OCI-LY7 (cell line): ENCODE results near the gene EGR2. TPM values are rescaled to one million over a fixed set of nuclear protein-coding genes. Genes with fewer than 3 reads are reported as not detected.

Experiments used
- BruUV-seq: library from RNA; stranded (reverse); fragments of 400-500 nt; replicated peaks from 2 replicates; lab custom pipeline; 2021; lab: Mats Ljungman, UMichigan
- CTCF ChIA-PET: fragments of 300-600 bp; sonication (Branson Sonifier 250); formaldehyde crosslinking; loops from one replicate; lab custom pipeline; 2022; ENCODE audit warnings: antibody characterized with exemption; ENCODE audit not compliant: unreplicated experiment; lab: Charles Lee
- POLR2A ChIA-PET: fragments of 300-600 bp; sonication (Branson Sonifier 250); formaldehyde crosslinking; loops from one replicate; lab custom pipeline; 2022; ENCODE audit warnings: antibody characterized with exemption; lab: Charles Lee
- DNase-seq: peaks from one replicate; pipeline ENCODE4 v3.0.0-alpha.2; 2015; ENCODE audit warnings: low spot score
- H2AFZ ChIP-seq: fragments of 200-600 bp; sonication (generic), shearing (Covaris generic); 2 replicates; pipeline ENCODE4 v1.6.1; 2014; ENCODE audit warnings: mild to moderate bottlenecking, antibody characterized with exemption, low read length, moderate library complexity
- H3K27ac ChIP-seq: fragments of 200-600 bp; sonication (generic); 2 replicates; pipeline ENCODE4 v1.5.1; 2014; ENCODE audit warnings: mixed run types, low read depth, mild to moderate bottlenecking, moderate library complexity, low read length, inconsistent platforms; ENCODE audit not compliant: poor library complexity, severe bottlenecking
- H3K36me3 ChIP-seq: fragments of 200-600 bp; sonication (generic); 2 replicates; pipeline ENCODE4 v1.6.1; 2014; ENCODE audit warnings: mild to moderate bottlenecking, antibody characterized with exemption, low read length, moderate library complexity, mixed read lengths; ENCODE audit not compliant: insufficient read depth
- H3K4me1 ChIP-seq: fragments of 200-600 bp; sonication (generic); 2 replicates; pipeline ENCODE4 v1.5.1; 2014; ENCODE audit warnings: mild to moderate bottlenecking, low read length; ENCODE audit not compliant: insufficient read depth, poor library complexity, severe bottlenecking
- H3K4me2 ChIP-seq: fragments of 200-600 bp; sonication (generic); 2 replicates; pipeline ENCODE4 v1.6.1; 2014; ENCODE audit warnings: mild to moderate bottlenecking, low read length
- H3K4me3 ChIP-seq: fragments of 200-600 bp; sonication (generic); 2 replicates; pipeline ENCODE4 v1.5.1; 2014; ENCODE audit warnings: mild to moderate bottlenecking, low read depth, low read length; ENCODE audit not compliant: poor library complexity, severe bottlenecking
- H3K79me2 ChIP-seq: fragments of 200-600 bp; sonication (generic); 2 replicates; pipeline ENCODE4 v1.6.1; 2016; ENCODE audit warnings: low read depth, mild to moderate bottlenecking, low read length, moderate library complexity, mixed read lengths; ENCODE audit not compliant: insufficient read depth
- H3K9me2 ChIP-seq: fragments of 200-600 bp; sonication (generic); 2 replicates; pipeline ENCODE4 v1.6.1; 2016; ENCODE audit warnings: mild to moderate bottlenecking, low read length, mixed read lengths; ENCODE audit not compliant: insufficient read depth
- H3K9me3 ChIP-seq: fragments of 200-600 bp; sonication (generic); 2 replicates; pipeline ENCODE4 v1.6.1; 2014; ENCODE audit warnings: mild to moderate bottlenecking, mixed run types, low read length, mixed read lengths
- H4K20me1 ChIP-seq: fragments of 200-600 bp; sonication (generic); 2 replicates; pipeline ENCODE4 v1.6.1; 2014; ENCODE audit warnings: mild to moderate bottlenecking, antibody characterized with exemption, low read length, moderate library complexity, mixed read lengths; ENCODE audit not compliant: insufficient read depth
- EZH2phosphoT487 ChIP-seq: fragments of 200-600 bp; sonication (generic); IDR thresholded peaks from 2 replicates; pipeline ENCODE4 v1.6.1; 2018; ENCODE audit warnings: low read depth, borderline replicate concordance, mild to moderate bottlenecking, mixed run types, antibody characterized with exemption, low read length, moderate library complexity, mixed read lengths
- intact Hi-C: fragments of 100-400 bp; cut with micrococcal nuclease; formaldehyde crosslinking; loops from one replicate; pipeline ENCODE4 v1.10.0; 2022; ENCODE audit not compliant: unreplicated experiment
- total RNA-seq, 2 experiments: library from RNA; depleted of rRNA in 1 of 2; stranded (reverse); fragments of >200 nt in 1 of 2; shearing (Covaris generic) in 1 of 2; gene quantifications; 2 replicates each; pipeline ENCODE4 v1.2.3, GENCODE V29; 2014 to 2022
- TF ChIP-seq, protein P1 (sequence below): fragments of 200-600 bp; sonication (generic); conservative IDR thresholded peaks from 2 replicates; pipeline ENCODE4 v1.5.1; 2014; ENCODE audit warnings: mild to moderate bottlenecking, antibody characterized with exemption, low read length, moderate library complexity, mixed read lengths

Gene EGR2
- total RNA-seq, 2 experiments from 2014 or later: 0.19 TPM; not detected in 1

GRCh38 chr10:62766386-62766785 is 49.8 kb downstream of the EGR2 start:
- ChIA-PET POLR2A (no interaction called here), CTCF (no interaction called here)
- DNase-seq: no peak
- Histone ChIP-seq H3K9me3 (no peaks in the 10 kb centered on the region), H3K4me1 (peaks cover 16% of the 10 kb centered on the region), H3K4me3 (no peak overlapping the region), H3K36me3 (no peaks in the 10 kb centered on the region), H3K27ac (no peak overlapping the region), H2AFZ (no peak overlapping the region), H3K9me2 (no peaks in the 10 kb centered on the region), H3K79me2 (no peaks in the 10 kb centered on the region), H4K20me1 (no peaks in the 10 kb centered on the region), H3K4me2 (no peak overlapping the region)
- intact Hi-C loops: no loop called here
- no TSS peak for BruUV-seq
- TF ChIP-seq, protein P1, sequence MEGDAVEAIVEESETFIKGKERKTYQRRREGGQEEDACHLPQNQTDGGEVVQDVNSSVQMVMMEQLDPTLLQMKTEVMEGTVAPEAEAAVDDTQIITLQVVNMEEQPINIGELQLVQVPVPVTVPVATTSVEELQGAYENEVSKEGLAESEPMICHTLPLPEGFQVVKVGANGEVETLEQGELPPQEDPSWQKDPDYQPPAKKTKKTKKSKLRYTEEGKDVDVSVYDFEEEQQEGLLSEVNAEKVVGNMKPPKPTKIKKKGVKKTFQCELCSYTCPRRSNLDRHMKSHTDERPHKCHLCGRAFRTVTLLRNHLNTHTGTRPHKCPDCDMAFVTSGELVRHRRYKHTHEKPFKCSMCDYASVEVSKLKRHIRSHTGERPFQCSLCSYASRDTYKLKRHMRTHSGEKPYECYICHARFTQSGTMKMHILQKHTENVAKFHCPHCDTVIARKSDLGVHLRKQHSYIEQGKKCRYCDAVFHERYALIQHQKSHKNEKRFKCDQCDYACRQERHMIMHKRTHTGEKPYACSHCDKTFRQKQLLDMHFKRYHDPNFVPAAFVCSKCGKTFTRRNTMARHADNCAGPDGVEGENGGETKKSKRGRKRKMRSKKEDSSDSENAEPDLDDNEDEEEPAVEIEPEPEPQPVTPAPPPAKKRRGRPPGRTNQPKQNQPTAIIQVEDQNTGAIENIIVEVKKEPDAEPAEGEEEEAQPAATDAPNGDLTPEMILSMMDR: no peak
- TF ChIP-seq EZH2phosphoT487: no peak

- Histone ChIP-seq H4K20me1 (no peaks in the 10 kb centered on the region), H3K36me3 (no peaks in the 10 kb centered on the region), H2AFZ (no peak overlapping the region), H3K79me2 (no peaks in the 10 kb centered on the region), H3K4me1 (peaks cover 16% of the 10 kb centered on the region), H3K9me2 (no peaks in the 10 kb centered on the region), H3K4me2 (no peak overlapping the region), H3K9me3 (no peaks in the 10 kb centered on the region), H3K4me3 (no peak overlapping the region), H3K27ac (no peak overlapping the region)
- TF ChIP-seq, protein P1: no peak
- no peak for TF ChIP-seq EZH2phosphoT487
- ChIA-PET POLR2A (no interaction called here), CTCF (no interaction called here)
- intact Hi-C loops: no loop called here
- DNase-seq: no peak
- BruUV-seq: no TSS peak
Measured at GRCh38 chr10:62765726-62766125, 50.4 kb downstream of the EGR2 start.

GRCh38 chr10:62764011-62764410 is 52.2 kb downstream of the EGR2 start:
- no peak overlapping the region for H2AFZ ChIP-seq
- no peaks in the 10 kb centered on the region for H3K79me2 ChIP-seq
- ChIA-PET CTCF (no interaction called here), POLR2A (interaction anchor here (0.8 kb wide), 1 partner anchor 18 kb away, joined by 3 read pairs; no protein-coding TSS in a partner anchor)
- no peak for DNase-seq
- no peak overlapping the region for H3K4me3 ChIP-seq
- H3K9me3 ChIP-seq: no peaks in the 10 kb centered on the region
- no peaks in the 10 kb centered on the region for H4K20me1 ChIP-seq
- intact Hi-C loops: no loop called here
- H3K27ac ChIP-seq: no peak overlapping the region
- H3K36me3 ChIP-seq: no peaks in the 10 kb centered on the region
- TF ChIP-seq, protein P1: no peak
- no peak for TF ChIP-seq EZH2phosphoT487
- peaks cover 6% of the 10 kb centered on the region for H3K4me1 ChIP-seq
- H3K4me2 ChIP-seq: no peak overlapping the region
- H3K9me2 ChIP-seq: no peaks in the 10 kb centered on the region
- no TSS peak for BruUV-seq
